Measurements from ENCODE around the gene NUP214.

NUP214 gene

GRCh38 chr9:131125288-131126058, at the start of gene NUP214:
TSS of gene NUP214 (plus strand) at chr9:131125586. CDS start at chr9:131125705, 119 bp downstream.
- peak; percentile 100 for DNase-seq (ENCODE audit: low read depth in 1 of 2, low spot score in 1 of 2)

DNA sequence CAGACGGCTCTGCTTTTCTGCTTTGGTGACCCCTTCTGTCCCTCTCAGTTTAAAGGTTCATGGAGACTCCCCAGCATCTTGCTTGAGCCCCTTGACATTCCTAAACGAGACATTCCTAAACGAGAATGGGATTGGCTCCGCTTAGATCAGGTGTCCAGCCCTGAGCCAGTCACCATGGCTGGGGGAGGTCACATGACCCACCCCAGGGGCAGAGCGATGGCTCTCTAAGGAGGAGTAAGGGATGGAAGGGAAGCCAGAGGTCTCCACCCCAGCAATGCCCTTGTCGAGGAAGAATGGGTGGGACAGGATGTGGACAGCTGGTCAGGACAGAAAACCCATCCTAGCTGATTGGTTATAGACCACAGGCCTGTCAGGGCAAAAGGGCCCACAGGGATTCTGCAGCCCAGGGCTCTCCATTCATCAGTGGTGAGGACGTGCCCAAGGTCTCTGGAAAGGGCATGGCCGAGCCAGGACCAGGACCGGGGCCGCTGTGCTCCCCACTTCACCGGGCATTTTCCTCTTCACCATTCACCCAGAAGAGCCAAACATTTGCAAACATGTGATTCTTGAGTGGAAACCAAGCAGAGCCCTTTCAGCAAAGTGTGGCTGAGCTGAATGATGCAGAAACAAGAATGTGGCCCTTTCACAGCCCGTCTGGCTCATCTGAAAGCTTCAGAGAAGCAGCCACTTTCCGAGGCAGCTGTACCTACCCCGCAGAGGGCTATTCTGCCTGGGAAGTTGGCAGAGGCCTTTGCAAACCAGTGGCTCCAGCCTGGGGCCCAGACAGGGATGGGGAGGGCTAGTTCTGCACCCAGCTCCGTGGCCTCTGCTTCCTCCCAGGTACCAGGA, 48.8 kb upstream of the NUP214 start:
- no peak for DNase-seq (ENCODE audit: low read depth in 1 of 2, low spot score in 1 of 2)

DNA sequence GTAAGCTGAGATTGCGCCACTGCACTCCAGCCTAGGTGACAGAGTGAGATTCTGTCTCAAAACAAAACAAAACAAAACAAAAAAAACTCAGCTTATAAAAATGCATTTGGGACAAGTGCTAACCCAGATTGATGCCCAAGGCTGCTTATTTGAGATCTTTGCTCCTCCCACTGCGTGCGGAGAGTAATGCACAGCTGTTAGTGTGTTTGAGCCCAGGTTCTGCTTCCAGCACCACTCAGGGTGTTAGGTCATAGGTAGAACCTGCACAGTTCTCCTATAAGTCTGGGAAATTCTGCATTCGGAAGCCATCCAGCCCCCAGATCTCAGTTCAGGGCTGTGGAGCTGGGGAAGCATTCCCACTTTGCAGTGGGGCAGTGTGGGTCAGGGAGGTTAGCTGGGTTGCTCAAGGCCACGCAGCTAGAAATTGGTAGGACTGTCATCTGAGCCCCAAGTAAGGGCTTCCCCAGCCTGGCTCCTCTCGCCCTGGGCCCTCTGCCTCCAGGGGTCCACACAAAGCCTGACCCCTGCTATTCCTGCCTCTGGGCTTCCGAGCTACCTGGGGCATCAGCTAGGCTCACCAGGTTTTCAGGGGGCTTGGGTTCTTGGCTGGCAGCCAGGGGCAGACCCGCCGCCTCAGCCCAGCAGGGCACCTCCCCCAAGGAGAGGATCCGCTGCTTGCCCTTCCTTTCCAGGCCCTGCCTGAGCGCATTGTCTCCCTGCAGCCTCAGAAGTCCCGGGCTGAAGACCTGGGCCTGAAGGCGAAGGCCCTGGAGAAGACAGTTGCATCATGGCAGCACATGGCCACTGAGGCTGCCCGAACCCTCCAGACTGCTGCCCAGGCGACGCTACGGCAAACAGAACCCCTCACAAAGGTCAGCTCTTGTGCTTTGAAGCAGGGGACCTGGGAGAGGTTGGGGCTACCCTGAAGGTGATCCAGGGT, 46.7 kb upstream of the NUP214 start:
- DNase-seq (ENCODE audit: low read depth in 1 of 2, low spot score in 1 of 2) = no peak

DNA sequence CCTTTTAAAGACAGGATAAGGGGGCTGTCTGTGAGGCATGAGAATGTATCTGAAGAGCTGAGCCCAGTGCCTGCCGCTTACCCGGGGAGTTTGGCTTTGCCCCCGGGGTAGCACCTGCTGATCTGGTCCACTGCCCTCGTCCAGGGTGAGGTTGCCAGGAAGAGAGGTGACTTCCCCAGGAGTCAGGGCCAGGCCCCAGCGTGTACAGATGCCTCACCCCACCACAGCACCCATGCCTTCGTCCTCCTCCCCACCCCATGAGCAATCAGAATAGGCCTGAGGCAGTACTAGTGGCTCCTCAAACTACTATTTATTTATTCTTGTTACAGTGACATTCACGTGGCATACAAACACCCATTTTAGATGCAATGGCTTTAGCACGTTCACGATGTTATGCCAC, 44.8 kb upstream of the NUP214 start:
- DNase-seq (ENCODE audit: low read depth in 1 of 2, low spot score in 1 of 2) = no peak

- no peak for DNase-seq (ENCODE audit: low read depth in 1 of 2, low spot score in 1 of 2)
These were observed 43.5 kb upstream of the NUP214 start for GRCh38 chr9:131081868-131082267.

- no peak for DNase-seq (ENCODE audit: low read depth in 1 of 2, low spot score in 1 of 2)
These were observed 42.4 kb upstream of the NUP214 start for GRCh38 chr9:131082774-131083512.

GRCh38 chr9:131084661-131085369, 40.6 kb upstream of the NUP214 start:
- DNase-seq (ENCODE audit: low read depth in 1 of 2, low spot score in 1 of 2) = no peak

DNA sequence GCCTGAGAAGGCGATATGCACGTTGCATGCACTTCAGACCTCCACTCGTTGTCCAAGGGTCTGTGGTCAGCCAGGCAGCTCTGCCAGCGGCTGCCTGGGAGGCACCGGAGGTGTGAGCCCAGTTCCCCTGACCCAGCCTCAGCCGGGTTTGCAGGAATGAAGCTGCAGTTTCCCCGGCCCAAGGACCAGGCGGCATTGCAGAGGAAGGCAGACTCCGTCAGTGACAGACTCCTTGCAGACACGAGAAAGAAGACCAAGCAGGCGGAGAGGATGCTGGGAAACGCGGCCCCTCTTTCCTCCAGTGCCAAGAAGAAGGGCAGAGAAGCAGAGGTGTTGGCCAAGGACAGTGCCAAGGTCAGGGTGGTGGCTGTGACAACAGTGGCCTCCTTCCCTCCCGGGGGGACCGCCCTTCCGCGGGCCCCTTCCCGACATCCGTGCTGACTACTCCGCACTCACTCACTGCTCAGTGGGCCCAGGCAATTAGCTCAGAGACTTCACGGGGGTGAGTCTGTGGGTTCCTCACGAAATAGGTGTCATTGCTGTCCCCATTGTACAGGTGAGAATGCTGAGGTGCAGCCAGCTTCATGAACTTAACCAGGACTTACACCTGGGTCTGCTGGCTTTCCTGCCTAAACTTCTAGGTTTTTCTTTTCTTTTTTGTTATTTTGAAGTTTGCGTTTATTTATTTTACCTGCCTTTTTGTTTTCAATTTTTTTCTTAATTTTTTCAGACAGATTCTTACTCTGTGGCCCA, 39.8 kb upstream of the NUP214 start:
- DNase-seq (ENCODE audit: low read depth in 1 of 2, low spot score in 1 of 2) = no peak

DNA sequence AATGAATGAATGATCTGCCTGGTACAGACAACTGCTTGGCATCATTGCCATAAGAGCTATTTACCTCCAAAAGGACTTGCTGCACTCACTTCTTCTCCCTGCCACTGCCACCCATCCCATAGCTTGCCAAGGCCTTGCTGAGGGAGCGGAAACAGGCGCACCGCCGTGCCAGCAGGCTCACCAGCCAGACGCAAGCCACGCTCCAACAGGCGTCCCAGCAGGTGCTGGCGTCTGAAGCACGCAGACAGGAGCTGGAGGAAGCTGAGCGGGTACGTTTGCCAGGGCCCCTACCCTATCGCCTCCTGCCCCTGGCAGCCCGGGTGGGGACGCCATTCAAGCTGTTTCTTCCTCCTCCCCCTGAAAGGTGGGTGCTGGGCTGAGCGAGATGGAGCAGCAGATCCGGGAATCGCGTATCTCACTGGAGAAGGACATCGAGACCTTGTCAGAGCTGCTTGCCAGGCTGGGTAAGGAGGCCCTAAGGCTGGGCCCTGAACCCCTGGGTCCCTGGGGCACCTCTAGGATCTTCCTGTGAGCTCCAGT, 38.0 kb upstream of the NUP214 start:
- no peak for DNase-seq (ENCODE audit: low read depth in 1 of 2, low spot score in 1 of 2)

DNA sequence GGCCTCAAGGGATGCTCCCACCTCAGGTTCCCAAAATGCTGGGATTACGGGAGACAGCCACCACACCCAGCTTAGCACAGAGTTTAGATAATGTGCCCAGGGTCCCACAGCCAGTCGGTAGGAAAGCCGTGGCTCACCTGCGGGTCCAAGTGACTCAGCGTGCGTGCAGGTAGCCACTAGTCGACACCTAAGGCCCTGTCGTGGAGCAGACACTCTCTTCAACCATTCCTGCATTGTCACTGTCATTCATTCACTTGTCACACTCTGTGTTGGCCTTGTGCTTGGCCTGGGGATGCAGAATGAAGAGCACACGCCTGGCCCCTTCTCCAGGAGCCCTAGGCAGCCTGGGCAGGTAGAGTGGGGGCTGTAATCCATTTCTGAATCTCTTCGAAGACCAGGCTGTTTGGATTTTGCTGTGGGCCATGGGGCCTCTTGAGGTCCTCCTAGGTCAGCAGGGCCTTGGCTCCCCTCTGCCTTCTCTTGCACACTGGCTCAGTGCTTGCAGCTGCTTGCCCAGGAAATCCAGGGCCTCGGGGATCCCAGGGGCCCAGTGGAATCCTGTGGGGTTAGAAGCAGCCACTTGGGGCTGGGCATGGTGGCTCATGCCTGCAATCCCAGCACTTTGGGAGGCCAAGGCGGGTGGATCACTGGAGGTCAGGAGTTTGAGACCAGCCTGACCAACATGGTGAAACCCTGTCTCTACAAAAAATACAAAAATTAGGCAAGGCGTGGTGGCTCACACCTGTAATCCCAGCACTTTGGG, 35.2 kb upstream of the NUP214 start:
- DNase-seq (ENCODE audit: low read depth in 1 of 2, low spot score in 1 of 2) = no peak

DNA sequence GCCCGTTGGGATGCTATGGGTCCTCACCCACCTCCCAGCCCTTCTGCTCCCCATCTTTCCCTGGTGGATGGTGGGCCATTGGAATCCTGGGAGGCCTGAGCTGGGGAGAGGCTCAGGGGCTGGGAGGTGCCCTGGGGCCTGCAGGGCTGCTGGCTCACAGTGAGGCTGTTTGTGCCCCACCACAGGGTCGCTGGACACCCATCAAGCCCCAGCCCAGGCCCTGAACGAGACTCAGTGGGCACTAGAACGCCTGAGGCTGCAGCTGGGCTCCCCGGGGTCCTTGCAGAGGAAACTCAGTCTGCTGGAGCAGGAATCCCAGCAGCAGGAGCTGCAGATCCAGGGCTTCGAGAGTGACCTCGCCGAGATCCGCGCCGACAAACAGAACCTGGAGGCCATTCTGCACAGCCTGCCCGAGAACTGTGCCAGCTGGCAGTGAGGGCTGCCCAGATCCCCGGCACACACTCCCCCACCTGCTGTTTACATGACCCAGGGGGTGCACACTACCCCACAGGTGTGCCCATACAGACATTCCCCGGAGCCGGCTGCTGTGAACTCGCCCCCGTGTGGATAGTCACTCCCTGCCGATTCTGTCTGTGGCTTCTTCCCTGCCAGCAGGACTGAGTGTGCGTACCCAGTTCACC, 33.9 kb upstream of the NUP214 start:
- no peak for DNase-seq (ENCODE audit: low read depth in 1 of 2, low spot score in 1 of 2)

GRCh38 chr9:131092030-131092429, 33.4 kb upstream of the NUP214 start:
- no peak for DNase-seq (ENCODE audit: low read depth in 1 of 2, low spot score in 1 of 2)

GRCh38 chr9:131092548-131093440, 32.6 kb upstream of the NUP214 start:
- DNase-seq (ENCODE audit: low read depth in 1 of 2, low spot score in 1 of 2) = no peak

DNA sequence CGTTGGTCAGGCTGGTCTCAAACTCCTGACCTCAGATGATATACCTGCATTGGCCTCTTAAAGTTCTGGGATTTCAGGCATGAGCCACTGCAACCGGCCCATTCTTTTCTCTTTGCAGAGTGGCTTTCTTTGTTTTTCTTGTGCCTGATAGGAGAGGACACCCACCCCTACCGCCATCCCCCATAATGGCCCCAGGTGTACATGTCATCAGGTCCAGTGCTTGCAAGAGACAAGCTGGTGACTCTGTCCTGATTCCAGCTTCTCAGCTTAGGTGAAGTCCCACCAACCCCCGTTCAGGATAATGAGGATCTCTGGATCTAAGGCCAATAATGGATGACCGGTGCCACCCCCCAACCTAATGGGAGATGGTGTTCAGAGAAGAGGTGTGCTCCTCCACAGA, 31.4 kb upstream of the NUP214 start:
- no peak for DNase-seq (ENCODE audit: low read depth in 1 of 2, low spot score in 1 of 2)

- DNase-seq (ENCODE audit: low read depth in 1 of 2, low spot score in 1 of 2) = no peak
These were observed 30.8 kb upstream of the NUP214 start for GRCh38 chr9:131094622-131095021.

GRCh38 chr9:131095666-131096268, 29.6 kb upstream of the NUP214 start:
- DNase-seq (ENCODE audit: low read depth in 1 of 2, low spot score in 1 of 2) = no peak

Measured in activated CD4-positive, alpha-beta T cell treated with anti-CD3 and anti-CD28 coated beads, Interleukin-2, amount 50 U/mL, for 24 hours (primary cell).